ENCODE measurements around the gene FRAT2.

GRCh38 chr10:97329766-97330165 is 4.8 kb downstream of the FRAT2 start:
- TF ChIP-seq CTCF (conservative IDR thresholded peaks at IDR 0.05; ENCODE audit: low read depth, low read length), result no peak
- no peak for TF ChIP-seq EZH2 (IDR thresholded peaks at IDR 0.05; ENCODE audit: borderline replicate concordance, low read depth, low read length, poor library complexity, severe bottlenecking)

All from A673 (cell line).